GM19025 (cell line): ENCODE data around the gene PAX7.

ENCODE experiments used
- ATAC-seq: cut with Tn5 transposase; IDR thresholded peaks from one replicate; pipeline ENCODE4 v1.9.1; 2021; ENCODE audit warnings: mild to moderate bottlenecking, low read depth, moderate library complexity; ENCODE audit not compliant: unreplicated experiment

Gene PAX7

GRCh38 chr1:18618546-18619466 lies 11.8 kb upstream of the PAX7 start:
- ATAC-seq: no peak

- no peak for ATAC-seq
These were observed 11.2 kb upstream of the PAX7 start for GRCh38 chr1:18619467-18619835.

- ATAC-seq: no peak
These were observed 2.1 kb upstream of the PAX7 start for GRCh38 chr1:18628511-18628910.

GRCh38 chr1:18629659-18630510 lies 761 bp upstream of the PAX7 start:
- ATAC-seq: no peak

DNA sequence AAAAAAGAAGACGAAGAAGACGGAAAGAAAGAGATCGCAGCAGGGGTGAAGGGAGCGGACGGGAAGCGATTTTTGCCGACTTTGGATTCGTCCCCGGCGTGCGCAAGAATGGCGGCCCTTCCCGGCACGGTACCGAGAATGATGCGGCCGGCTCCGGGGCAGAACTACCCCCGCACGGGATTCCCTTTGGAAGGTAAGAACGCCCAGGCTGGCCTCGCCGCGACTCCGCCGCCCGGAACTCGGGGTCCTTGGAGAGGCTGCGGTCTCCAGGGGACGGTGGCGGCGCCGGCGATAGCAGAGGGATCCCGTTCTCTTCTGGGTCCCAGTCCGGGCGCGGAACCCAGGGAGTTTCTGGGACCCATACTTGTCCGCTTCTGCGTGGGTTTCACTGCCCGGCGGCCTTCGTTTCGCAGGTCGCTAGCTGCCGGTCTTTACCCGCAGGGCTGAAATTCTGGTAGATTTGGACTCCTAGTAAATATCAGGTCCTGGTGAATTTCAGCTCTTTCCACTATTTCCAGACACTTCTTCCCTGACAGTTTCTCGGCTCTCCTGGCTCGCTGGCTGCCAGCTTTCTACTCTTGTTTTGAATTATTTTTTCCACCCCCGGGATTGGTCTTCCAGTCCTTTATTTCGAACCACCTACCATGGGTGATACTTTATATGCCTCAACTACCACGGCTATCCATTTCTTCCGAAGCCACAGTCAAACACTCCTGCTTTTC lies 1.0 kb downstream of the PAX7 start:
- no peak for ATAC-seq

DNA sequence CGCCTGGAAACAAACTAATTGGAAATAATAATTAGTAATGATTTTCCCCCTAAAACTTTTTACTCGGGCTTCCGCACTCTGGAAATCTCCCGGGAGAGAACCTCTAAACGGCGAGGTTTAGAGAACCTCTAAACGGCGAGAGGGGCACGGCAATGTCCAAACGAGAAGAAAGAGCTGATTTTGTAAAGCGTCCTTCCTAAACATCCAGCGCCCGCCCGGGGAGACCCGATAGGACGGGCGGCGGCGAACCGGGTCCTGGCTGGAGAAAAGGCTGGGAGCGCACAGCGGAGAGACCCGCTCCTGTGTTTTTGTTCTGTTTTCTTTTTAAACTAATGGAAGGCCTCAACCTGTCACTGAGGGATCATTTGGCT lies 1.6 kb downstream of the PAX7 start:
- ATAC-seq: no peak

DNA sequence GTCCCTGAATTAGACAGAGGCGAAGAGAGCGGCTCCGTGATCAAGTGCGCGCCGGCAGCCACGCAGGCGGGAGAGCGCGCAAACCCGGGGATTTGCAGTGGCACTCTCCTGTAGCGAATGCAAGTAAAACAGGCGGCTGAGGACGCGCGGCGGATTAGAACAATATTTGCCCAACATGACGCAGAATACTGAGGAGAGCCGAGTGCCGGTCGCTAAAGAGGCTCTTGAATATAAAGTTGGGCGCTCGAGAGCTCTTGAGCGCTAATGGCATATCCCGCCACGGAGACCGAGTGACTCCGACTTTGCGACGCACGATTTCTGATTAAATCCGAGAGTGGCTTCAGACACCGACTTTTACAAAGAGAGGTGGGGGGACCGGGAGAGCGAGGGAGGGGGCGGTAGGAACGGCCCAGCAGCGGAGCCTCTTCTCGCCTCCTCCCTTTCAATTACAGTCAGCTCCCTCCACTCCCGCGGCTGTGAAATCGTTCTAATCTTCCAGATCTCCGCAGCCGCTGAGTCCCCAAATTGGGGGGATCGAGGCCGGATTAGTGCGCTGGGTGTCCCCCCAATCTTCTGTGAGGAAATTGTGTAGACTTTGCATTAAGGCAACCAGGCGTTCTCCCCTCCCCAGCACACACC lies 2.3 kb downstream of the PAX7 start:
- no peak for ATAC-seq

DNA sequence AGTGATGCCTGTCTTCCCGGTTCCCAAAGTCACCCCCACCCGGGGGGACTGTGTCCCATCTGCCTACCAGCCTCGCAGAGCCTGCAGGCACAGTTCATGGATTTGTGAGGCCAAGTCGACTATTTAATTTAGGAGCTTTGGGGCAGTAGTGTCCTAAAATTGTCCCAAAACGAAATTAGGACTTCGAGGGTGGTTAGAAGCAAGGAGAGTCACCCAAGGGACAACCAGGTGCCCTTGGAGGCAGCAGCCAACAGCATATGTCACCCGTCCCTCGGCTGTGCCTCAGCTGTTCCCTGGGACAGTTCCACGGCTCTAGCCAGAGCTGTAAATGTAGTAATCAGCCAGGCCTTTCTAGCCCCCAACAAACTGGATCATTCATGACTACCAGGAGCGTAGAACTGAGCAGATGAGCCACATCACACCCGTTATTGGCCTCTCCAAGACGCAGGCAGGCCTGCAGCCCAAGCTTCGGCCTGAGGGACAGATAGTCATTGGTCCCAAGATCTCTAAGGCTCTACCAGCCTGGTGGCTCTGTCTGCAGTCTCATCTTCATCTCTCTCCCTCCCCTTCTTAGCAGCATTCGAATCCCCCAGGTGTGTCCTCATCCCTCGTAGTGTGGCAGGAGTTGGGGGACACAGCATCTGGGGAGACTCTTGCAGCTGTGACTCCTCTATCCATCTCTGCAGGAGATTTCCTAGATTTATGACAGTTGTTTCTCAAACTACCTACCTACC lies 2.9 kb downstream of the PAX7 start:
- no peak for ATAC-seq

GRCh38 chr1:18634276-18634675 lies 3.6 kb downstream of the PAX7 start:
- no peak for ATAC-seq

GRCh38 chr1:18635070-18635577 lies 4.5 kb downstream of the PAX7 start:
- no peak for ATAC-seq

- ATAC-seq: no peak
These were observed 5.4 kb downstream of the PAX7 start for GRCh38 chr1:18635891-18636595.

DNA sequence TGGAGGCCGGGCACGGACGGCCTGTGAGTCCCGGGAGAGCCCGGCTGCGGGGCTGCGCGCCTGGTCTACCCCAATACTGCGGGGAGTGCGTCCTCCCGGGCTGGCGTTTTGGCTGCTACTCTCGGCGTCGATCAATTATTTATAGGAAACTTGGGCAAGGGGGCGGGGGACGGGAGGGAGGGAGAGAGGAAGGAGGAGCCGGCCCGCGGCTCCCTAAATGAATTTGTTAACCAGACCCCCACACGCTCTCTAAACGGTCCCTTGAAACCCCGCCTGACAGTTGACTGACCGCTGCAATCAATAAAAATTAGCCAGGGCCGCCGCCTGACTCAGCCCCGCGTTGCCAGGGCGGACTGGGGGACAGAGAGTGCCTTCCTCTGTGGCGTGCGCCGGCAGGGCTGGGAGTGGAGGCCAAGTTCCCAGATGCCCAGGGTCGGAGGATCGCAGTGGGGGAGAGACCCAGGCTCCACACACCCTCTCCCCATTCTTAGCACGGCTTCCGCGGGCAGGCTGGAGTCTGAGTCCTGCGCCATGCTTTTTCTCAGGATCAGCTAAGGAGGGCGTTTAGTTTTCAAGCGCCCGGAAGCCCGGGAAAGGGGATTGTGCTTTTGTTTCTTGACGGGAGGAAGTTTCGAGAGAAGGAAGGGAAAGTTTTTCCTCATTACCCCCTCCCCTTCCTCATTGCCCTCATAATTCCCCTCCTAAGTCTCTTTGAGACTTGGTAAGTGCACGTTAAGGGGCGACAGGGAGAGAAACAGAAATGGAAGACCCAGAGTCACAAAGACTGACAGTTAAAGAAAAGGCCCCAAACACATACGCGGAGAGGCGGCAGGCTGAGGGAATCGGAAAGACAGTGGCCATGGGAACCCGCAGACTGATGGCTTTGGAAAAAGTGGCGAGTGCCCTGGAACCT lies 6.2 kb downstream of the PAX7 start:
- no peak for ATAC-seq

GRCh38 chr1:18637511-18637960 lies 6.9 kb downstream of the PAX7 start:
- ATAC-seq: no peak

DNA sequence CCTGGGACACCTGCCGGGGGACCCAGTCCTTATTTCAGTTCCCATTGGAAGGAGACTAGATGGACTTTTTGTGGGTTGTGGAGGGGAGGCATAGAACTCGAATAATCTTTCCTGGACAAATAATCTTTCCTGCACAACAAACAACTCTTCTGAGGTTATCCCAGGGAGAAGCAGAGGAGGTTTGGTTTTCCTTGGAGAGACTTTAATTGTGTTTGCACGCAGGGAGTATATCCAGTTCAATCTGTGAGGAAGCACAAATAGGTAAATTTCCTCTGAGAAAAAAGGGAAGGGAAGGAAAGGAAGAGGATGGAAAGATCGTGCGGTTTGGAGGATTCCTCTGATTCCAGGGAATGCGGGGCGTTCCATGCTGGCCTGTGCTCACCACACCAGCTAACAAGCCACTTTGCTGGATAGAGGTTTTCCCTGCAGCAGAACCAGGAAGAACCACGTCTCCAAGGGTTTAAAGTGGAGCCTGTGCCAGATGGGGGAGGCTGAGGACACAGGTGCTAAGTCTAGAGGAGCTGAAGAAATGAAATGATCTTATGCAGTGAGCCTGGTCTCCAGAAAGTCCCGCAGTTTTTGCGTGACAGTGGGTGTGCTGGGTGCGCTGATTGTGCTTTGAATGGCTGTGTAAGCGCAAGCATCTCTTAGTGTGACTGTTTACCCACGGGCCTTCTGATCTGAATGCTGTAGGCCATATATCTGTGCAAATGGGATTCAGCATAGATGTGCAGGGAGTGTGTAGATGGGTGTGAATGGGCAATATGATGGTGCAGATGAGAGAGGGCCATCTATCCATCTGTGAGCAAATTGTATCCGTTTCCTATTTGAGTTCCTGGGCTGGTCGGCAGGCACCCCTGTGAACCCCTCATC lies 7.6 kb downstream of the PAX7 start:
- ATAC-seq: no peak

- no peak for ATAC-seq
These were observed 8.3 kb downstream of the PAX7 start for GRCh38 chr1:18638835-18639364.

DNA sequence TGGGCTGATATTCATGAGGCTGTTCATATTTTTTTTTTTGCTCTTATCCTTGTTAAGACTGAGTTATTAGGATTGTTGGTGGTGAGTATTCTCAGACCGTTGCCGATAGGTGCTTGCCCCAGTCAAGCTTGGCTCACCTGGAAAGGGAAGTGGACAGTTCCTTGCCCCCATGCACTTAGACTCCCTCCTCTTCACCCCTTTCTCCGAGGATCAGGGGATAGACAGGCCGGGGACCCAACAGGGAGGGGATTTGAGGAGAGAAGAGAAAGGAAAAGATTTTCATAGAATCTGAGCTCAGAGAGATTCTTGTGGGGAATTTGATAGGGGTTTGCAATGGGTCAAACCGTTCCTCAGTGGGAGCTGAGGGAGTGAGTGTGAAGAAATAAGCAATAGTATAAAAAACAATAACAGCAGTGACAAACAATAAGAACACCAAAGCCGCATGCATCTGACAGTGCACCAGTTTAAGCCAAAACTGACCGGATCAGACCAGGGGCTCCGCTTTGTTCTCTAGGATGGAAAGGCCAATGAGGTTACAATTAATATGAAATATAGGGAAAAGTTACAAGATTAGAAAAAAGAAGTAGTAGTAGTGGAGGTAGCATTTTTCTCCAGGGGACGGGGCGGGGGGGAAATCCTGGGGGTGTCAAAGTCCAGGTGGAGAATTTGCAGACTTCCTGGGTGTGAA lies 8.9 kb downstream of the PAX7 start:
- ATAC-seq: no peak
